Effector memory CD4-positive, alpha-beta T cell (primary cell): ENCODE results near the gene FSHR.

ENCODE experiments used
- DNase-seq, 3 donors: peaks; one replicate each; pipeline ENCODE4 v3.0.0-alpha.2; 2020
- H3K27ac ChIP-seq: 2 replicates; pipeline ENCODE4 v1.7.0; 2013; ENCODE audit warnings: mild to moderate bottlenecking, low read length, moderate library complexity; ENCODE audit not compliant: insufficient read depth, poor library complexity, severe bottlenecking
- H3K27me3 ChIP-seq: replicated peaks from 2 replicates; pipeline ENCODE4 v1.7.0; 2013; ENCODE audit warnings: mild to moderate bottlenecking, low read length; ENCODE audit not compliant: insufficient read depth, control insufficient read depth, poor library complexity, severe bottlenecking
- H3K36me3 ChIP-seq: 2 replicates; pipeline ENCODE4 v1.7.0; 2013; ENCODE audit warnings: mild to moderate bottlenecking, low read length, moderate library complexity; ENCODE audit not compliant: control insufficient read depth, insufficient read depth
- H3K4me1 ChIP-seq: 2 replicates; pipeline ENCODE4 v1.7.0; 2013; ENCODE audit warnings: low read length, mild to moderate bottlenecking; ENCODE audit not compliant: control insufficient read depth, insufficient read depth, poor library complexity, severe bottlenecking
- H3K4me3 ChIP-seq: 2 replicates; pipeline ENCODE4 v1.7.0; 2013; ENCODE audit warnings: low read length, low read depth, mild to moderate bottlenecking; ENCODE audit not compliant: insufficient read depth, poor library complexity, severe bottlenecking
- H3K9me3 ChIP-seq: 2 replicates; pipeline ENCODE4 v1.7.0; 2013; ENCODE audit warnings: mild to moderate bottlenecking, low read length, moderate library complexity; ENCODE audit not compliant: control insufficient read depth

The FSHR gene

DNA sequence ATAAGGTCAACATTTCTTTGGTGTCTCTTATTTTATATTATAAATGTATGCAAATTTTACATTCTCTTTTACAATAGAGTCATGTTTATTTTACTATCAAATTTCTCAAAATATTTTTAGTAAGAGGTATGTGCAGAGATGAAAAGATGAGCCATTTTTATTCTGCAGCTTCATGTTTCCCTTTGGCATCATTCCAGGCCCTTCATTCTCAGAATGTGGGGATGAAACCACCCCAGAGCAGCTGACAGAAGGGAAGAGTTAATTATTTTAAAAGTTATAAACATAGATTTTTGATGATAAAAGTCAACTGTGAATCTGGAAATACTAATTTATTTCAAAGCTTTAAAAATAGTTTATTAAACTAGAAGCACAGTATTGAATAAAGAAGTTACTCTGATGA is 12.8 kb upstream of the FSHR start:
- Histone ChIP-seq H3K4me3 (no peak overlapping the region), H3K4me1 (no peaks in the 10 kb centered on the region)

DNA sequence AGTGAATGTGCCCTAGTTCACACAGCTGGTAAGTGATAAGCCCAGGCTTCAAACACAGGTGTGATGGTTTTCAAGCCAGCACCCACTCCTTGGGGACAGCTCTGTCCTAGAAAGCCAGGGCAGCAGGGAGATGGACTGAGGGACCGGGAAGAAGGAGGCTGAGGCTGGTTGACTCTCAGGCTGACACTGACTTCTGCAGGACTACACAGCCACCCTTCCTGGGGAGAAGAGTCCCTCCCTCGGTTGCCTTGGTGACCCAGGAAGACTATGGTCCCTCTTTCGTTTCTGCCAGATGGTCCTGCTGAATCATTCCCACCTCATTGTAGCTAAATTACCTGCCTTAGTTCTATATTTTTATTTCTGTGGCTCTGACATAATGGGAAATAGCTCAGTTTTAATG is 11.3 kb upstream of the FSHR start:
- Histone ChIP-seq H3K27ac (no peak overlapping the region), H3K27me3 (no peaks in the 10 kb centered on the region), H3K4me3 (no peak overlapping the region), H3K36me3 (no peaks in the 10 kb centered on the region), H3K4me1 (no peaks in the 10 kb centered on the region), H3K9me3 (no peaks in the 10 kb centered on the region)
- no peak for DNase-seq

More for the DNA sequence above, 12.8 kb upstream of the FSHR start:
- DNase-seq: no peak
- Histone ChIP-seq H3K27me3 (no peaks in the 10 kb centered on the region), H3K27ac (no peak overlapping the region), H3K9me3 (no peaks in the 10 kb centered on the region), H3K36me3 (no peaks in the 10 kb centered on the region)

DNA sequence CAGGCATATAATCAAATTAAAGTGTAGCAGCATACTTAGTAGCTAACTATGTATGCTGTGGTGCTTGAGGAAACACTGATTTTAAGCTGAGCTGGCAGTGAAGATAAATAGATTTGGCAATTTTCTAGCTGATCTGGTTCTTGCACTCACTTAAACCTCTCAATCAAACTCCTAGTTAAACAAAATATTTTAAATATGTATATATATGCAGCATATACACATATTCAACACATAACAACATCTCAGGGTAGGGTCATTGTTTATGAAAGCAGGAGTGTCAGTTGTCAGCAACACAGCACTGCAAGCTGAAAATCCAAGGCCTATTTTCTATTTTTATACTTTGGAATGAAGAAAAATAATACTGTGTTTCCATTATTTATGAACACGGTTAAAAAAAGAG is 10.4 kb upstream of the FSHR start:
- Histone ChIP-seq H3K9me3 (no peaks in the 10 kb centered on the region), H3K36me3 (no peaks in the 10 kb centered on the region), H3K4me1 (no peaks in the 10 kb centered on the region), H3K27ac (no peak overlapping the region), H3K27me3 (no peaks in the 10 kb centered on the region), H3K4me3 (no peak overlapping the region)
- DNase-seq: no peak

DNA sequence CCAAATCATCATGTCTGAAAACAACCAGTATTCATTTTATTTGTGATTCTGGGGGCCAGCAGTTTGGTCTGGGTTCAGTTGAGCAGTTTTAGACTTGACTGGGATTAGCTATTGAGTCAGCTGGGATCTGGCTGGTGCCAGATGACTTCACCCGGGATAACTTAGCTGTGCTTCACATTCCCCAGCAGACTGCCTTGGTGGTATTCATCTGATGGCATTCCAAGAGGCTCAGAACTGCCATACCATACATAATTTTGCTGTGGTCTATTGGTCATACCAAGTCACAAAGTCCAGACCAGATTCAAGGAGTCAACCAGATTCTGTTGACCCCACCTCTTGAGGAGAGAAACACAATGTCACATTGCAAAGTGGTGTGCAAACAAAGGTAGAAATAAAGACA is 7.8 kb upstream of the FSHR start:
- no peak for DNase-seq
- no peaks in the 10 kb centered on the region for H3K9me3 ChIP-seq

DNA sequence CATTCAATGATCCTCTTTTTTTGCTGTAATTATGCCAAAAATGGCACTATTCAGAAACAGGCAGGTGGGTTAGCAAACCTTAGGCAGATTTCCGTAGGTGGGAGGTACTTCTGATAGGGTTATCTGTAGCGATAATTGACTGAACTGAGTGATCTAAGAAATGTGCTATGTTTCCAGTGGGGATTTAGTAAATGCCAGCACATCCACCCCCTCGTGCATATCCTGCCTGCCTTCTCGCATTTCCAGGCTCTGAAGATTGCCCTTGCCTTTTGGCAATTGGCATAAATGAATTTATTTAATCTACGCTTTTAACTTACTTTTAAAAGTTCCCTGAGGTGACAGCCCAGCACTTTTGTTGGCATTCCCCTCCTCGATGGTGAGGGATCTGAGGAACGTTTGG is 576 bp upstream of the FSHR start:
- H3K27me3 ChIP-seq: no peaks in the 10 kb centered on the region
- DNase-seq: no peak
- no peaks in the 10 kb centered on the region for H3K4me1 ChIP-seq
- no peak overlapping the region for H3K27ac ChIP-seq
- H3K4me3 ChIP-seq: no peak overlapping the region
- no peaks in the 10 kb centered on the region for H3K36me3 ChIP-seq
- no peaks in the 10 kb centered on the region for H3K9me3 ChIP-seq

More for the DNA sequence above, 7.8 kb upstream of the FSHR start:
- H3K27ac ChIP-seq: no peak overlapping the region
- H3K36me3 ChIP-seq: no peaks in the 10 kb centered on the region
- H3K4me3 ChIP-seq: no peak overlapping the region
- no peaks in the 10 kb centered on the region for H3K27me3 ChIP-seq
- H3K4me1 ChIP-seq: no peaks in the 10 kb centered on the region

DNA sequence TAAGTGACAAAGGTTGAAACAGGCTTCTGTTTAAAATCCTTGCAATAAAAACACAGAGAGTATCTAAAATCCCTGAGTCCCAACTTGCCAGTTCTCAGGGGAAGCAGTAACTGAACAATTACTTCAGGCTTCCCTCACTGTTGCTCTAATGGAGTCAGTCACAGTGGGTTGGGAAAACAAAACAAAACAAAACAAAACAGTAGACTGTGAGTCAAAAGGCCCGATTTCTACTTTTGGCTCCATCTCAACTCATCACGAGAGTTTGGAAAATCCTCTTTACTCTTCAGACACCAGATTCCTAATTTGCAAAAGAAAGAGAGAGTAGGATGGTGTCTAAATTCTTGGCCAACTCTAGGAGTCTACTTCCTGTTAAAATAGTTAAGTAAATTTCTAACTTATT is 1.1 kb downstream of the FSHR start:
- Histone ChIP-seq H3K4me3 (no peak overlapping the region), H3K4me1 (no peaks in the 10 kb centered on the region), H3K36me3 (no peaks in the 10 kb centered on the region), H3K9me3 (no peaks in the 10 kb centered on the region), H3K27ac (no peak overlapping the region), H3K27me3 (no peaks in the 10 kb centered on the region)
- DNase-seq: no peak

DNA sequence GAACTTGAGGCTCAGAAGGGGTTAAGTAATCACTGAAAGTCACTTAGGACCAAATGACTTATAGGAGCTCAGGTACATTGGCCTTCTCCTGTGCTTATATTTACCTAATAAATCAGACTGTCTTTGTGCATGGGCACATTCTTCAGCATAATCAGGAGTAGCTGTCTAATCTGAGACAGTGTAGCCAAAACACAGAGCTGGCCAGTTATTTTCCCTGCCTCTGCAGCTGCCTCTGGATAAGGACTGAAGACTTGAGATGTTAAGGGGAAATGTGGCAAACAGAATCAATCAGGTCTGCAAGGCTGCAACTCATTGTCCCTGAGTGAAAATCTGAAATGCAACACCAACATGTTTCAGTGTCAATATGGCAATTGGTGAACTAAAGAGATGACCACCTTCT is 1.5 kb downstream of the FSHR start:
- Histone ChIP-seq H3K27ac (no peak overlapping the region), H3K36me3 (no peaks in the 10 kb centered on the region), H3K4me3 (no peak overlapping the region), H3K9me3 (no peaks in the 10 kb centered on the region), H3K27me3 (no peaks in the 10 kb centered on the region), H3K4me1 (no peaks in the 10 kb centered on the region)
- no peak for DNase-seq

DNA sequence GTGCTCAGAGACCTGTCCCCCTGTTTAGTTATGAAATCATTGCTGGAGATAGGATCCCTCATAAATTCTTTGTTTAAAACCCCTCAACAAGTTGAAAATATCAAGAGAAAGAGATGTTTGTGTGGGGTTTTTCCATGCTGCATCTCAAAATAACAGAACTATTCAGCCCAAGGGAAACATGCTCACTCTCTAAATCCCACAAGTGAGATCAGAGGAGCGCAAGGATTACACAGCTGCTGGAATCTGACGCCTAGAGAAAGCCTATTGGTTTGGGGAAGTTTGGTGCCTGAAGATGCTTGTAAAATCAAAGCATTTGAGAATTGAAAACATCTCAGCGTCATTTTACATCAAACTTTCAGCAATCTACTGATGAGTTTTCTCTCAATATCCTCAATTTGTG is 7.9 kb downstream of the FSHR start:
- Histone ChIP-seq H3K27me3 (no peaks in the 10 kb centered on the region), H3K36me3 (no peaks in the 10 kb centered on the region), H3K4me1 (no peaks in the 10 kb centered on the region), H3K9me3 (no peaks in the 10 kb centered on the region), H3K27ac (no peak overlapping the region), H3K4me3 (no peak overlapping the region)
- DNase-seq: no peak

DNA sequence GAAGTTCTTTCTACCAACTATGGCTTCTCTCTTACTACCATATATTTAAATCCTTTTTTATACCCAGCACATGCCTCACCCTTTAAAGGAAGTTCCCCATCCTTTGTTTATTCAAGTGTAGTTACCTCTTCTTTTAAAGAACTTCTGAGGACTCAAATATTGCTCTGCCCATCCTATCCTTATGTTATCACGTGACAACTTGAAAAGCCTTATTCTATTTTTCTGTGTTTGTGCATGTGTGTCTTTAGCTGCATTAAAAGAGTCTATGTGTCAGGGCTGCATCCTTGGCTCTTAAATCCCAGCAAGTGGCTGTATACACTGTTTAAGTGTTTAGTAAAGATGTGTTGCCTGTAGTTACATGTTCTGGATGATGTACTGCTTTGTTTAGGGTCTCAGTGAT is 22.5 kb downstream of the FSHR start:
- no peak overlapping the region for H3K4me3 ChIP-seq
- DNase-seq: no peak
- H3K36me3 ChIP-seq: no peaks in the 10 kb centered on the region
- no peak overlapping the region for H3K27ac ChIP-seq
- H3K4me1 ChIP-seq: no peaks in the 10 kb centered on the region
- H3K27me3 ChIP-seq: no peaks in the 10 kb centered on the region
- H3K9me3 ChIP-seq: no peaks in the 10 kb centered on the region

DNA sequence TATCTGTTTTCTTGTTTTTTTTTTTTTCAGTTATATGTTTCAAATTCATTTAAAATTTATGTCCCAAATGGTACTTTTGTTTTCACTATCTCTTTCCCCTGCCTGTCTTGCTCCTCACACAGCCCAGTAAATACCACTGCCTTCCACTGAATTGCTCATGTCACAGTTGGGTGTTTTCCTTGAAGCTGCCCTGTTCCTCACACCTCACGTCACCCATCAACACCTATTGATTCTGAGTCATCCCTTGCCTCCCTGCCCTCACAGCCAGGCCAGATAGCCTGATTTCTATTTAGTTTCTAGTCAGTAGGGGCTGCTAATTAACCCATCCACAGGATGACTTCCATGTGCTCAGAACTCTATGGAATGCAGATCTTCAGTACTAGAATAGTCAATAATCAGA is 25.3 kb downstream of the FSHR start:
- Histone ChIP-seq H3K4me1 (no peaks in the 10 kb centered on the region), H3K9me3 (no peaks in the 10 kb centered on the region), H3K4me3 (no peak overlapping the region), H3K27ac (no peak overlapping the region), H3K27me3 (no peaks in the 10 kb centered on the region), H3K36me3 (no peaks in the 10 kb centered on the region)
- DNase-seq: no peak

DNA sequence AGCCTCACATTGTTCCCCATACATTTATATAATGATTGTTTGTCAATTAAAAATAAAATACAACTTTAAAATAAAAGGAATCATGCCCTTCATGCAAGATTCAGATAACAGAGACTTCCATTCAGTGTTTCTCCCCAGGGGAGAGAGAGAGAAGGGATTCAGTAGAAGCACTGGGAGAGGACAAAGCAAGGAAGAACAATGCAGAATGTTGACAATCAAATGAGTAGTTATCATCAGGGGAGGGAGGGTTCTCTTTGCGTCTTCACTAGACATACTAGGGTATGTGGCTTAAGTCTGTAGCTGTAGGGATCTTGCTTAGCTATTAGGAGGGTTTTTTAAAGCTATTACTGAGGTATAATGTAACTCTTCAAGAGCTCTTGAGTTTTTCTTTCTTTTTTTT is 30.7 kb downstream of the FSHR start:
- no peak overlapping the region for H3K27ac ChIP-seq
- no peak overlapping the region for H3K4me3 ChIP-seq
- no peaks in the 10 kb centered on the region for H3K9me3 ChIP-seq
- DNase-seq: no peak
- H3K36me3 ChIP-seq: no peaks in the 10 kb centered on the region
- no peaks in the 10 kb centered on the region for H3K4me1 ChIP-seq
- no peaks in the 10 kb centered on the region for H3K27me3 ChIP-seq
